ENCODE measurements around the gene PRRT3.
"Not testable (repeated sequence)": the region's sequence is repeated elsewhere in the genome, so short reads cannot be mapped to it uniquely, and the experiment has no call there.

The PRRT3 gene

DNA sequence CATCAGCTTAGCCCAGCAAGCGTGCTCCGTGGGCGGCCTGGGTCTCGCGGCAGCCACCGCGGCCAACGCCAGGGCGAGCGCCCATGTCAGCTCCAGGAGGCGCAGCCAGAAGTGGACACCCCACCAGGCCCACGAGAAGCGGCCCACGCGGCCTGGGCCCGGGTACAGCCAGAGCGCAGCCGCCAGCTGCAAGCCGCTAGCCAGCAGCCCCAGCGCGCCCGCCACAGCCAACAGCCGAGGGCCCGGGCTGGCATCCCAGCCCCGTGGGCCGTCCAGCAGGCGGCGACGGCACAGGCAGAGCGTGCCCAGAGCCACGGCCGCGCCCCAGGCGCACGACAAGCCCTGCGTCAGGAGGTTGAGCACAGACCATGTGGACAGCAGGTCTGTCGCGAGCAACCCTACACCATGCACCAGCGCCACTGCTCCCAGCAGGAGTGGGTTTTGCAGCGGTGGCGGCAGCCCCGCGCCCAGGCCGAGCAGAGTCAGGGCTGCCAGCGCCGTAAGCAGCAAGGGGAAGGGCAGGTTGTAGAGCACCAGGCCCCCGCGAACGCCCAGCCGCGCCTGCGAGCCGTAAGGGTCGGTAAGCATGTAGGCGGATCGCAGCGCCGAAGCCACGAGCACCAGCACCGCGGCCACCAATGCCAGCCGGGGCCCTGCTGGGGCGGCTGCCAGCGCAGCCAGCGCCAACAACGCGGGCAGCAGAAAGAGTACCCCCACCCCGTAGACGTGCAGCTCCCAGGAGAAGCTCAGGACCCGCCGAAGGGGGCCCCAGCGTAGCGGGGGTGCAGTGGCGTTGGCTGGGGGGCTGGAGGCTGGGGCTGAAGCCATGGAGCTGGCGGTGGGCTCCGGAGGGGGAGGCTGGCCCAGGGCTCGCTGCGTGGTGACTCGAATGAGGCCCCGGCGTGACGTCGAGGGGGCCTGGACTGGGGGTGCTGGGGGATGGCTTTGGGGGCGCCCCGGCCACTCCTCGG lies 4.9 kb downstream of the PRRT3 start:
- DNase-seq: peak; percentile 37

DNA sequence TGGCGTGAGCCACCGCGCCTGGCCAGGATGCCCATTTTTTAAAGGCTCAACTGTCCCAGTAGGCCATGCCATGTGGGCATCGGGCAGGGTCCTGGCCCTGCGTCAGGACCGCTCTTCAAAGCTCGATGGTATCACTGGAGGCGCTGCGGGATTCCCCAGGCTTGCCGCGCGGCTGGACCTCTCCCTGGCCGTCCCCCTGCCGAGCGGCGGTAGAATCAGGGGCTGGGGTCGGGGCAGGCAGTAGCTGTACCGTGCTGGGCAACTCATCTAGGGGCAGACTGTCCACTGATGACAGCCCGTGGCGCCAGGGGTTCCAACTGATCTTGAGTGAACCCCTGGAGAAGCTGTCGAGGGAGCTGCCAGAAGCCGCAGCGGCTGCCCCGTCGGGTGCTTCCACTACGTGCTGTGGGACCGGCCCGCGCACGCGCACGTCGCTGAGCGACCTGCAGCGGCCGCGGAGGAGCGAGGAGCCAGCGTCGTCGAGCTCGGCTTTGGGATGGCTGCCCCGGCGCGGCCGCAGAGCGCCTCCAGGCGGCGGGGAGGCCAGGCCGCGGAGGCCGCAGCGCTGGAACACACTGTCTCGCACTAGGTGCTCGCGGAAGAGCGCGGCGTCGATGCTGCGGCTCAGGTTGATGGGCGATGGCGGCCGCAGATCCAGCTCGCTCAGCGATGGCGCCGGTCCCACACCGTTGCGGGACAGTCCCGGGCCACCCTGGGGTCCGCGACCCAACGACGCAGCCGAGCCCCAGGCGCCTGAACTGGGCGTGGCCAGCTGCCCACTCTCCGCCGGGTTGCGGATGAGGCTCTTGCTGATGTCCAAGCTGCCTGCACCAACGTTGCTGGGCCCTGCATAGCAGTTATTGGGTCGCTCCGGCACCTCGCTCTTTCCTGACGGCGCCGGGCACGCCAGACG lies 5.8 kb downstream of the PRRT3 start:
- peak; percentile 92 for DNase-seq

DNA sequence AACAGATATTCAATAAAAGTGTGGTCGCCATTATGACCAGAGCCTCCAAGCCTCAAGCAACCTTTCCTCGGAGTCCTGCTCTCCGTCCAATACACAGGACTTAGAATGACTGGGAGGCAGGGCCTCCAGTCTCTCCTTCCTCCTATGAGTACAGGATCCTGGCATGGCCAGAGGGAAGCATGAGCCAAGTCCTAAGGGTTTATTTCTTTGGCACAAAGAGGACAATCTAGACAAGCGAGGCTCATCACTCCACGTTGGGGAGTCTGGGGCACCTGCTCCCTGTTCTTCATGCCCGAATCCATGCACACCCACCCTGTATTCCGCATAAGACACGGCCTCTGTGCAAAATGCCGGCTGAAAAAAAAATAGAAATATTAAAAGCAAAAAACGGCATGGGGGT lies 6.8 kb downstream of the PRRT3 start:
- DNase-seq: no peak

DNA sequence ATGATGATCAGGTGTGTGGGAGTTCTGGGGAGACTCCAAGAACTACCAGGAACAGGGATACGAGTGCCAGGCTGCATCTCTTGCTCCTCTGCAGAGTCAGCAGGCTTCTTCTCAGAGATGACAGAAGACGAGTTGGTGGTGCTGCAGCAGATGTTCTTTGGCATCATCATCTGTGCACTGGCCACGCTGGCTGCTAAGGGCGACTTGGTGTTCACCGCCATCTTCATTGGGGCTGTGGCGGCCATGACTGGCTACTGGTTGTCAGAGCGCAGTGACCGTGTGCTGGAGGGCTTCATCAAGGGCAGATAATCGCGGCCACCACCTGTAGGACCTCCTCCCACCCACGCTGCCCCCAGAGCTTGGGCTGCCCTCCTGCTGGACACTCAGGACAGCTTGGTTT lies 7.9 kb downstream of the PRRT3 start:
- DNase-seq: no peak

DNA sequence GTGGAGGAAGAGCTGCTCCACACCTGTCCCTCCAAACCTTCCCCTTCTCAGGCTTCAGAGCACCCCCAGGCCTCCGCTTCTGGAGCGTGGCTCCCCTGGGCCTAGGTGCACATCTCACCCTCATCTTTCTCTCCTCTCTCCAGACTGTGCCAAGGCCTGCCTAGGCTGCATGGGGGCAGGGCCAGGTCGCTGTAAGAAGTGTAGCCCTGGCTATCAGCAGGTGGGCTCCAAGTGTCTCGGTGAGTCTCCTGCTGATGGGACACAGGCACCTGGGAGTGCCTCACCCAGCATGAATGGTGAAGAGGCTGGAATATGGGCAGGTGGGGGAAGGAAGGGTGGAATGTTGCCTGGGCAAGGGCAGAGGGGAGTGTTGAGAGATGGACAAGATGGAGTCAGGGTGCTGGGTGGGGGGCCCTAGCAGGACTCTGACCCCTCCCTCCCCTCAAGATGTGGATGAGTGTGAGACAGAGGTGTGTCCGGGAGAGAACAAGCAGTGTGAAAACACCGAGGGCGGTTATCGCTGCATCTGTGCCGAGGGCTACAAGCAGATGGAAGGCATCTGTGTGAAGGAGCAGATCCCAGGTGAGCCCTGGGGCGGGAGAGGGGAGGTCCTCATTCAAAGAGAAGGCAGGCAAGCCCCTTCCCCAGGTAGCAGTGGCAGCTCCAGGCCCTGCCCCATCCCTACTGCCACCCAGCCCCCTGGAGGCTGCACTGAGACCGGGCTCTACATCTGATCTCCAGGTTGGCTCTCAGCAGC lies 9.1 kb downstream of the PRRT3 start:
- DNase-seq: no peak

DNA sequence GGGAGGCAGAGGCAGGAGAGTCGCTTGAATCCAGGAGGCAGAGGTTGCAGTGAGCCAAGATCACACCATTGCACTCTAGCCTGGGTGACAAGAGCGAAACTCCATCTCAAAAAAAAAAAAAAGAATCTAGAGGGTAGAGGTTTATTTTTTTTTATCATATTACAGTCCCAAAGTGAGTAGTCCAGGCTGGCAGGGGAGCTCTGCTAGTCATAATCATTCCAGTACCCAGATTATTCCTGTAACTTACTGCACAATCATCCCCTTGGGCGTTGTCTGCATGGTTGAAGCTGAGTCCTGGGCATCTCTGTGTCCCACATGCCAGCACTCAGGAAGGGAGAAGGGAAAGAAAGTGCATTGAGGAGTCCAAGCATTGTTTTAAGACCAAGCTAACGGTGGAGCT lies 10.0 kb downstream of the PRRT3 start:
- DNase-seq: no peak

DNA sequence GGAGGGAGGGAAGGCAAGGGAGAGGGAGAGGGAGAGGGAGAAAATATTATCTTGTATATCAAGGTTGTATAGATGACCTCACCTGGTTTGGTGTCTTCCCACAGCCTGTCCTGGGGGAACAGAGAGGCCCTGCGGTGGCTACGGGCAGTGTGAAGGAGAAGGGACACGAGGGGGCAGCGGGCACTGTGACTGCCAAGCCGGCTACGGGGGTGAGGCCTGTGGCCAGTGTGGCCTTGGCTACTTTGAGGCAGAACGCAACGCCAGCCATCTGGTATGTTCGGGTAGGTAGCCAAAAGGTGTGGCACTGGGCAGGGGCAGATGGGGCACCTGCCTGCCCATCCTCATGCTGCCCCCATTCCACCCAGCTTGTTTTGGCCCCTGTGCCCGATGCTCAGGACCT lies 11.5 kb downstream of the PRRT3 start:
- no peak for DNase-seq

DNA sequence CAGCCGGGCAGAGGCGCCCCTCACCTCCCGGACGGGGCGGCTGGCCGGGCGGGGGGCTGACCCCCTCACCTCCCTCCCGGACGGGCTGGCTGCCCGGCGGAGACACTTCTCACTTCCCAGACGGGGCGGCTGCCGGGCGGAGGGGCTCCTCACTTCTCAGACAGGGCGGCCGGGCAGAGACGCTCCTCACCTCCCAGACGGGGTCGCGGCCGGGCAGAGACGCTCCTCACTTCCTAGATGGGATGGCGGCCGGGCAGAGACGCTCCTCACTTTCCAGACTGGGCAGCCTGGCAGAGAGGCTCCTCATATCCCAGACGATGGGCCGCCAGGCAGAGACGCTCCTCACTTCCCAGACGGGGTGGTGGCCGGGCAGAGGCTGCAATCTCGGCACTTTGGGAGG lies 12.3 kb downstream of the PRRT3 start:
- not testable (repeated sequence) for DNase-seq

DNA sequence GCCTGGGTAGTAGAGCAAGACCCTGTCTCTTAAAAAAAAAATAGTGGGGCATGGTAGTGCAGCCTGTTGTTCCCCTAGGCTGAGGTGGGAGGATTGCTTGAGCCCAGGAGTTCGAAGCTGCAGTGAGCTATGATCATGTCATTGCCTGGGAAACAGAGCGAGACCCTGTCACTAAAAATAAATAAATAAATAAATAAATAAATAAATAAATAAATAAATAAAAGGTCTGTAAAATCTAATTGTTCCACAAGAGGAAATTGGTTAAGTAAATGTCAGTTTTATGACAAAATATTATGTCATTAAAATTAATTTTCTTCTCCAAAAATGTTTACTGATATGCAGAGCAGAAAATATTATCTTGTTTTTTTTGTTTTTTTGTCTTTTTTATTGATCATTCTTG lies 13.2 kb downstream of the PRRT3 start:
- no peak for DNase-seq

DNA sequence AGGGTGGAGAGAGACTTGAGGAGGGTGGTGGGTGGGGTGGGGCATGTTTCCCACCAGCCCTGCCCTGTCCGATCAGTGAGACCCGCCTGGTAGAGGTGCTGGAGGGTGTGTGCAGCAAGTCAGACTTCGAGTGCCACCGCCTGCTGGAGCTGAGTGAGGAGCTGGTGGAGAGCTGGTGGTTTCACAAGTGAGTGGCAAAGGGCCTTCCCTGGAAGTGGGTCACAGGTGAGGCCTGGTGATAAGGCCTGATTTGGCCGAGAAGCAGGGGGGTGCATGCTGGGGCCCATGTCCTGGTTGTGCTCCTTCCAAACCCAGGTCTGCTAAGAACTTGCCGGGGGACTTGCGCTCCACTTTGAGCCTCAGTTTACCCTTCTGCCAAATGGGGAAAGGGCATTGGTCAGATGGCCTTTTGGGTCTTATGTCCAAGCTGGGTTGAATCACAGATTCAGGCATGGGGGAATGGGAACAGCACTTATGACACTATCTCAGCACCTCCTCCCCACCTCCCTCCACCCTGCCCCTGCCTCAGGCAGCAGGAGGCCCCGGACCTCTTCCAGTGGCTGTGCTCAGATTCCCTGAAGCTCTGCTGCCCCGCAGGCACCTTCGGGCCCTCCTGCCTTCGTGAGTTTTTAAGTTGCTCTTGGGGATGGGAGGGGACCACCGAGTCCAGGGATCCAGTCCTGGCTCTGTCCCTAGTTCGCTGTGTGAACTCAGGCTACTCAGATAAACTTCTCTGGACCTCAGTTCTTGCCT lies 14.5 kb downstream of the PRRT3 start:
- no peak for DNase-seq

DNA sequence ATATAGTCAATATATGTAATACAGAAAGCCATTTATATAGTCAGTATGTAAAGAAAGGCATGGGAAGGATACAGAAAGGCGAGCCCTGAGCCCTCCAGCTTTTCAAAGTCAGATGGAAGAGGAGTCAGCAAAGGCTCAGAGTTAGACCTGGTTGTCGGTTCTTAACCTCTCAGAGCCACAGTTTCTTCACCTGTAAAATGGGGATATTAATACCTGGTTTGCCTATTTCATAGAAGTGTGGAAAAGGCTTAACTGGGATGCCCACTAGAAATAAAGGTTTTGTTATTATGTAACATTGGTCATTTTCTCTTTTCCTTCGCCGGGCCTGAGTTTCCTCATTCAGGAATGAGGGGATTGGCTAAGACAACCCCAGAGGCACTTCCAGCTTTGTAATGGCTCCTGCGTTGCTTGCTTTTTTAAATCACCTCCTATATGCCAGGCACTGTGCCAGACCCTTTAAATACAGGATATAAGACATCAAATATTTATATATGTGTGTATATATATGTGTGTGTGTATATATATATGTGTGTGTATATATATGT lies 16.2 kb downstream of the PRRT3 start:
- DNase-seq: no peak

DNA sequence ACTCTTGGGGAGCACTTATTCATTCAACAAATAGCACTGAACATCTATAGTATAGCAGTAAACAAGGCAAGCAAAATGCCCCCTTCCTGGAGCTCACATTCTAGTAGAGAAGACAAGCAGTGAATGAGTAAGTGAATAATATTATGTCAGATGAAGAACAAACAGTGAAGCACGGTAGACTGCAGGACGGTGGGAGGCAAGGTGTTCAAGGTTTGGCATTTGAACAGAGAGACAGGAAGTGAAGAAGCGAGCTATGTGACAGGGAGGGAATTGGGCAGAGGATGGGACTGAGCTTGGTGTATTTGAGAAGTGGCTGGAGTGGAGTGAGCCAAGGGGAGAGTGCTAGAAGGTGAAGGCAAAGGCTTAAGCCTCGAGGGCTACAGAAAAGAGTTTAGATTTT lies 17.2 kb downstream of the PRRT3 start:
- DNase-seq: no peak

DNA sequence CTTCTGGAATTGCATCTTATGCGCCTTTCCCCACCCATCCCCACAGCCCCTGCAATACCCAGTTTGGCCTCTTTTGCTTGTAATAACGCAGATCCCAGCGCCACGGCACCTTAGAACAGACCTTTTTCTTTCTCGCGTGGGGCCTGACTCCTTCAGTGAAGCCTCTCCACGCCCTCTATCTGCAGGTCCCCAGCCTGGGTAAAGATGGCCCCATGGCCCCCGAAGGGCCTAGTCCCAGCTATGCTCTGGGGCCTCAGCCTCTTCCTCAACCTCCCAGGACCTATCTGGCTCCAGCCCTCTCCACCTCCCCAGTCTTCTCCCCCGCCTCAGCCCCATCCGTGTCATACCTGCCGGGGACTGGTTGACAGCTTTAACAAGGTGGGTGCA lies 18.0 kb downstream of the PRRT3 start:
- peak; percentile 74 for DNase-seq

DNA sequence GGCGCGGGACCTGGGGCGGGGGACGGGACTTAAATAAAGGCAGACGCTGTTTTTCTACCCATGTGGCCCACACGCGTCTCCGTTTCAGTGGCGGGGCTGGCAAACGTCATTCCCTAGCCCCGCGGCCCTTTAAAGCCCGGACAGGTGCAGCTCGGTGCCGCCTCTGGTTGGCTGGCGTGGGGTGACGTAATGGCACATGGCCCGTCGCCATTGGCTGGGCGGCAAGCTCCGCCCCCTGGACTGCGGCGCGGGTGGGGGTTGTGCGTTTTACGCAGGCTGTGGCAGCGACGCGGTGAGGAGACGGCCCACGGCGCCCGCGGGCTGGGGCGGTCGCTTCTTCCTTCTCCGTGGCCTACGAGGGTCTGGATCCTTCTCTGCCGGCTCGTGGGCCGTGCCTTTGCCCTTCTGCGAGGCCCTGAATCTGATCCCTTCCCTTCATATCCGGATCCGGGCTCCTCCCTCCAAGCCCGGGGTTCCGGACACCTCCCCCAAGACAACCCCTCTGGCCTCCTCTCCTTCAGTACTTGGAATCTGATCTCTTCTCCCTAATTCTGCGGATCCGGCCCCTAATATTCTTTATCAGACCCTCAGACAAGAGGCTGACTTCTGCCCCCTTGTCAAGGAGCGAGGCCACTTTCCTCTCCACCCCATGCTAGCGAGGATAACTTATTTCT lies 18.5 kb downstream of the PRRT3 start, which contains the start of gene CRELD1:
Gene CRELD1, plus strand, starts transcription at position 274 of the 674 bp plus-strand sequence. CDS start 605 bp downstream, outside the sequence.
- DNase-seq: peak; percentile 99

DNA sequence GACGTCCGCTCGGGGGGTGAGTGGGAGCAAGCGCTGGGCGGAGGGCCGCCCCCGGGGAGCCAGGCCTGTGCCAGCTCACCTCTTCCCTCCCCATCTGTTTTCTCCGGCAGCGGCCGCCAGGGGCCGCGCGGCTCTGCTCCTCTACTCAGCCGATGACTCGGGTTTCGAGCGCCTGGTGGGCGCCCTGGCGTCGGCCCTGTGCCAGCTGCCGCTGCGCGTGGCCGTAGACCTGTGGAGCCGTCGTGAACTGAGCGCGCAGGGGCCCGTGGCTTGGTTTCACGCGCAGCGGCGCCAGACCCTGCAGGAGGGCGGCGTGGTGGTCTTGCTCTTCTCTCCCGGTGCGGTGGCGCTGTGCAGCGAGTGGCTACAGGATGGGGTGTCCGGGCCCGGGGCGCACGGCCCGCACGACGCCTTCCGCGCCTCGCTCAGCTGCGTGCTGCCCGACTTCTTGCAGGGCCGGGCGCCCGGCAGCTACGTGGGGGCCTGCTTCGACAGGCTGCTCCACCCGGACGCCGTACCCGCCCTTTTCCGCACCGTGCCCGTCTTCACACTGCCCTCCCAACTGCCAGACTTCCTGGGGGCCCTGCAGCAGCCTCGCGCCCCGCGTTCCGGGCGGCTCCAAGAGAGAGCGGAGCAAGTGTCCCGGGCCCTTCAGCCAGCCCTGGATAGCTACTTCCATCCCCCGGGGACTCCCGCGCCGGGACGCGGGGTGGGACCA lies 19.2 kb downstream of the PRRT3 start:
- peak; percentile 96 for DNase-seq

DNA sequence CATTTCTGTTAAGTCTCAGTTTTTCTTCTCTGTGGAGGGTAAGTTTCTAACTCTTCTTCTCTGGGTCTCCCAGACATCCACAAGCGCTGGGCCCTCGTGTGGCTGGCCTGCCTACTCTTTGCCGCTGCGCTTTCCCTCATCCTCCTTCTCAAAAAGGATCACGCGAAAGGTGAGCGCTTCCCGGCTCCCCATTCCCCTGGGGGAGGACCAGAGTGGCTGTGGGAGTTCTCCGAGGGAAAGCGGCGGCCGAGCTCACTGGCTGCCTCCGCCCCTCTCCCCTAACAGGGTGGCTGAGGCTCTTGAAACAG lies 19.7 kb downstream of the PRRT3 start:
- no peak for DNase-seq

DNA sequence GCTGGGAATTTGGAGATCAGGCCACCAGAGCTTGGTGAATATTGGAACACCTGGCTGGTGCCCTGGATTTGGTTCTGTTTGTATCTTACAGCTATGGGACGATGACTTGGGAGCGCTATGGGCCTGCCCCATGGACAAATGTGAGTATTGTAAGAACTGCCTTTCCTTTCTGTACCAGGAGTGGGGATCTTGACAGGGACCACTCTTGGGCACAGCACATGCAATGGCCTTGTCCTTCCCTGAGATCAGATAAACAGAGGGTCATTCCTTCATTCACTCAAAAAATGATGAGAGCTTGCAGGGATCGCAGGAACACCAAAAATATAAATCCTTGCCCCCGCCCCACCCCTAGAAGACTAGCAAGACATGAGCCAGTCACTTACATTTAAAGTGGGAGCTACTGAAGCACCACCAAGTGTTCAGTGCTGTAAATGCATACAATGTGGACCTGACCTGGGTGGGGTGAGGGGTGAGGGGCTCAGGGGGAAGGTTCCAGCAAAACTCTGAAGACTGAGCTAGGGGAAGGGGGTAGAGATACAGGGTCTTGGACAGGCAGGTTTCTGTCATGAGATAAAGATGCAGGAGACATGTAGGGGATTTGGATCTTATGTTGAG lies 21.3 kb downstream of the PRRT3 start:
- DNase-seq: no peak

DNA sequence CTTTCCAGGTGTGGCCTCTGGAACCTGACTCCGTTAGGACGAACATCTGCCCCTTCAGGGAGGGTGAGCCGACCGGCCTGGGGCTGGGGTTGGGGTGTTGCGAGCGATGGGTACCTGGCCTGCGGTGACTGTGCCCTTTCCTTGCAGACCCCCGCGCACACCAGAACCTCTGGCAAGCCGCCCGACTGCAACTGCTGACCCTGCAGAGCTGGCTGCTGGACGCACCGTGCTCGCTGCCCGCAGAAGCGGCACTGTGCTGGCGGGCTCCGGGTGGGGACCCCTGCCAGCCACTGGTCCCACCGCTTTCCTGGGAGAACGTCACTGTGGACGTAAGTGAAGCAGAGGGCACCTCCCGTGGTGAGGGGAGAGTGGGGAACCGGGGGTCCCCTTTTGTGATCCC lies 24.1 kb downstream of the PRRT3 start:
- no peak for DNase-seq

DNA sequence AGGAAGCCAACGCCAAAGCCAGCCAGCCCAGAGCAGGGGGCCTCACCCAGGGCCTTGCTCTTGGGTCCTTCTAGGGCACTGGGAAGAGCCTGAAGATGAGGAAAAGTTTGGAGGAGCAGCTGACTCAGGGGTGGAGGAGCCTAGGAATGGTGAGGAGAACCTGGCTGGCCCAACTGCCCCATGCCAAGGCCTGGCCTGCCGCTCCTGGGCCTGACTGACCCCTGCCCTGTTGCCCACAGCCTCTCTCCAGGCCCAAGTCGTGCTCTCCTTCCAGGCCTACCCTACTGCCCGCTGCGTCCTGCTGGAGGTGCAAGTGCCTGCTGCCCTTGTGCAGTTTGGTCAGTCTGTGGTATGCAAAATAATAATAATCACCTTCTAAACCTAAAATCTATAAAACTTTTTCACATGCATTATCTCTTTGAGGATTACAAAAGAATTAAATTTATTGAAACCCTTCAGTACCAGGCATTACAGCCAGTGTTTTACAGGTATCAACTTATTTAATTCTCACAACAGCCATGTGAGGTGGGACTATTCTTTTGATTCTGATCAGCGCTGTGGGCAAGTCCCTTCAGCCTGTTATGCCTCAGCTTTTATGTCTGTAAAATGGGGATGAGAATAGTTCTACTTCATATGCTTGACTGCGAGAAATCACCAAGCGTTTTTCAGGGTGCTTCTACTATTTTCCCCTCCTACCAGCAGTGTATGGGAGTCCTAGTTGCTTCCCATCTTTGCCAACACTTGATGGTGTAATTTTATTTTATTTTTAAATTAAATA lies 33.8 kb downstream of the PRRT3 start:
- no peak for DNase-seq
